C4-2B (cell line): ENCODE data around the gene ELMO1.

Experiments used
- H3K27ac ChIP-seq: fragments of 450-650 bp; 2 replicates; pipeline ENCODE4 v1.5.1; 2017
- CTCF ChIP-seq: fragments of 450-650 bp; conservative IDR thresholded peaks from 2 replicates; pipeline ENCODE4 v1.5.1; 2017; ENCODE audit warnings: mild to moderate bottlenecking
- ZFX ChIP-seq: fragments of 450-650 bp; IDR thresholded peaks from 2 replicates; pipeline ENCODE4 v1.6.1; 2017

ELMO1 gene

GRCh38 chr7:37160656-37161055 lies 288.0 kb downstream of the ELMO1 start:
- TF ChIP-seq ZFX (no peak), CTCF (no peak)
- H3K27ac ChIP-seq = no peak overlapping the region

GRCh38 chr7:37153376-37153775 lies 295.3 kb downstream of the ELMO1 start:
- TF ChIP-seq ZFX = no peak
- no peak for TF ChIP-seq CTCF

GRCh38 chr7:37151741-37152413 lies 296.8 kb downstream of the ELMO1 start:
- TF ChIP-seq ZFX (no peak), CTCF (no peak)
- no peak overlapping the region for H3K27ac ChIP-seq

More at GRCh38 chr7:37153376-37153775, 295.3 kb downstream of the ELMO1 start:
- H3K27ac ChIP-seq = no peak overlapping the region

- no peak overlapping the region for H3K27ac ChIP-seq
- TF ChIP-seq ZFX = no peak
- TF ChIP-seq CTCF = no peak
Measured at GRCh38 chr7:37150856-37151255, 297.8 kb downstream of the ELMO1 start.

- H3K27ac ChIP-seq = no peak overlapping the region
- no peak for TF ChIP-seq ZFX
- no peak for TF ChIP-seq CTCF
Measured at GRCh38 chr7:37150180-37150579, 298.5 kb downstream of the ELMO1 start.

- no peak overlapping the region for H3K27ac ChIP-seq
- TF ChIP-seq ZFX = no peak
- TF ChIP-seq CTCF = no peak
Measured at GRCh38 chr7:37149773-37150124, 298.9 kb downstream of the ELMO1 start.

- TF ChIP-seq ZFX = no peak
- H3K27ac ChIP-seq = no peak overlapping the region
Measured at GRCh38 chr7:37149051-37149772, 299.5 kb downstream of the ELMO1 start.

GRCh38 chr7:37145682-37146081 lies 303.0 kb downstream of the ELMO1 start:
- TF ChIP-seq CTCF (no peak), ZFX (no peak)

More at GRCh38 chr7:37145682-37146081, 303.0 kb downstream of the ELMO1 start:
- H3K27ac ChIP-seq = no peak overlapping the region
